CD4-positive, alpha-beta T cell treated with Interleukin-21 for 1 hour (primary cell): Measurements from ENCODE around the gene GKN1.

Experiments used
- DNase-seq: peaks from one replicate; pipeline ENCODE4 v3.0.0-alpha.2; 2020

Gene GKN1

DNA sequence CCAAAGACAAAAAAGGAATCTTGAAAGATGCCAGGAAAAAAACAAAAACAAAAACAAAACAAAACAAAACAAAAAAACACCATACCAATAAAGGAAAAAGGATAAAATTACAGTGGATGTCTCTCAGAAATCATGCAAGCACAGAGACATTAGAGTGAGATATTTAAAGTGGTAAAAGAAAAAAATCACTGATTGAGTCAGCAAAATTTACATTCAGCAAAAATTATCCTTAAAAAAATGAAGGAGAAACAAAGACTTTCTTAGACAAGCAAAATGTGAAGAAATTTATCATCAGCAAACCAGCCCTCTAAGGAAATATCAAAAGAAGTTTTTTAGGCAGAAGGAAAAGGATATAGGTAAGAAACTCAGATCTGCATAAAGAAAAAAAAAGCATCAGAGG is 10.2 kb upstream of the GKN1 start:
- DNase-seq, result no peak

DNA sequence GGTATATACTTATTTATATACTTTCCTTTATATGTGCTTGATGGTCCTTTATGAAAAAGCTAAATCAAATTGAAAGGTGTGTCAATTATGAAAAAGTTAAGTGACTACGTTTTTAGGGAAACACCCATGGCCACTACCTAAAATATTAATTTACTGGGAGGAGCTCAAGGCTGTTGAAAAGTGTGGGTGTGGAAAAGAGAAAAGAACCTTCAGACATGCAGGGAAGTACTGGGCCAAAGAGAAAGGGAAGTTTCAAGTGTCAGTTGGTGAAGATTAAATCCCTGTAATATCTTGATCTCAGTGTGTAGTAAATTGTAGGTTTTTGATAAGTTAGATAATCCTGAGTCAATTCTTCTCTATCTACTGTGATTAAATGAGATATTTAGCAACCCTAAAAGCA is 6.2 kb upstream of the GKN1 start:
- DNase-seq, result no peak

DNA sequence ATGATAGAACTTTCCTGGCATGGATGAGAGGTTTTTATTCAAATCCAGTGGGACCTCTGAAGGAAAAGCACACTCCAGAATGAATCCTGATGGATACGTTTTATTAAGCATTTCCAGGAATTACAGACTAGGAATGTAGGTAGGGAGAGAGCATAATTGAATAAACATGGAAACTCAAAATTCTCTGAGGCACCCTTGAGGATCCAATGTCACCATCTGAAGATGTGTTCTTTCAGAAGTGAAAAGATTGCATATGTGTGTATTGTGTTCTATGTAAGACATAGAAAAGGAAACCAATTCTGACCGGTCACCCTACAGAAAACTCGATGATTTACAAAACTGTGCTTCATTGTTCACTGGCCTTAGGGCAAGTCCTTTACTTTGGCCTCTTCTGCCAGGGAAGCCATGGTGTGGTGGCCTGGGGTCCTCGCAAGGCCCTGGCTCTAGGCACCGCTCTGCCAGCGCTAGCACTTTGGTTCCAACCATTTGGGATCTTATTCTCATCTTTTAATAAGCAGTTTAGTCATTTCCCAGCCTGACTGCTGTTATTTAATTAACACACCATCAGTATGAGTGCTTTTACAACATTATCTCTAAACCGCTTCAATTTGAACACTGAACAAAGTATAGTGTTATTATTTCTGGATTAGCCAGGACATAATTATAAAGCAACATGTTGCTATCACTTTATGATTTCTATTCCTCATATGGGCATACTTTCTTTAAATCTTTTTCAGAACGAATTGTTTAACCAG is 4.5 kb upstream of the GKN1 start:
- DNase-seq, result no peak

DNA sequence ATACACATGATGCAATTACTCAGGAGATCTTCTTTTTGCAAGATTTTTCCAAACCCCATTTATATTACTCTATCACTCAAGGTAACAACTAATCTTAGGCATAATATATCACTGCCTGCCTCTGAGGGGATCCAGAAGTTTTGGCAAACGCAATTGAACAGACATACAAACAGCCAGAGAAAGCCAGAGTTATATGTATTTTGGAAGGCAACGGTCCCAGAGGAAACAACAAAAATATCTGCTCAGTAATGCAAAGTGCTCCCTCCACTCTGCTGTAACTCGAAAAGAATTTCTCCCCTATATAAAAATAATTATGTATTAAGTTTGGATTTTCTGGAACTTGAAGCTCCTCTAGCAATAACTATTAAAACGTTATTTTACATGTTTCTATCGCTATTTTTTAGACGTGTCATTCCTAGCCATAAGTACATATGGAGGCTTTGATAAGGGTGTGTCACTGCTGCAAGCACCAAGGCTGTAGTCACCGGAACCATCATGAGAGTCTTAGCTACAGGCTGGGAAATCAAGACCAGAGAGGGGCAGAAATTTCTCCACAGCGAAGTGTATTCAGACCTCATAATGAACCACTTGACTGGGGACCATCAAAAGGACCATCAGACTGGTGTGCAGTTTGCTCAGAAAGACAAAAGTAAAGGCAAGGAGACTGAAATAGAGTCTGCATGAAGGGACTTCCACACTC is 3.7 kb upstream of the GKN1 start:
- DNase-seq, result no peak

DNA sequence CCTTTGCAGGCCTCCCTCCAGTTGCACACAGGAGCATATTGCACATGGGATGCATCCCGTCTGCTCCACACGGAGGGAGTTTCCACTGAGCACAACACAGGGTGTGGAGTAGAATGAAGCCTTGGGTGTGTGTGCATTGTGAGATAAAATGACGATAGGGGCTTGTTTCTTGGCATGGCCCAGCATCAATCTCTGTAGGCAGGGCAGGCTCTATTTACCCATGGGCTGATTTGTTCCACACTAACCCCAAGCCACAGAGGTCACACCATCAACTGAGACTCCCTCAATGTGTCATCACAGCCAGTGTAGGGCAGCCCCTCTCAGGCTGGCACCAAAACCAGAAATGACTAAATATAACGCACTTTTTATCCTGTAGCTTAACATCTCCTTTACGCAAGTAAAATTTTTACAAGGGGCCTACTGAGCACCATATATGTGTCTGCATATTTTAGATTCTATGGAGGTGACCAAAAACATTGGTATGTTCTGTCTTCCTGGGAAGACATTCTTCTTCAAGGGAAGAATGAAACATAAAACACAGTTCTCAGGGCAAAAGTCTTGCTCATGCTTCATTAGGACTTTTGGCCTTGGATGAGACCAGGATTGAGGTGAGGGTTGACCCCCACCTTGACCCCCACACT is 2.7 kb upstream of the GKN1 start:
- DNase-seq, result no peak

DNA sequence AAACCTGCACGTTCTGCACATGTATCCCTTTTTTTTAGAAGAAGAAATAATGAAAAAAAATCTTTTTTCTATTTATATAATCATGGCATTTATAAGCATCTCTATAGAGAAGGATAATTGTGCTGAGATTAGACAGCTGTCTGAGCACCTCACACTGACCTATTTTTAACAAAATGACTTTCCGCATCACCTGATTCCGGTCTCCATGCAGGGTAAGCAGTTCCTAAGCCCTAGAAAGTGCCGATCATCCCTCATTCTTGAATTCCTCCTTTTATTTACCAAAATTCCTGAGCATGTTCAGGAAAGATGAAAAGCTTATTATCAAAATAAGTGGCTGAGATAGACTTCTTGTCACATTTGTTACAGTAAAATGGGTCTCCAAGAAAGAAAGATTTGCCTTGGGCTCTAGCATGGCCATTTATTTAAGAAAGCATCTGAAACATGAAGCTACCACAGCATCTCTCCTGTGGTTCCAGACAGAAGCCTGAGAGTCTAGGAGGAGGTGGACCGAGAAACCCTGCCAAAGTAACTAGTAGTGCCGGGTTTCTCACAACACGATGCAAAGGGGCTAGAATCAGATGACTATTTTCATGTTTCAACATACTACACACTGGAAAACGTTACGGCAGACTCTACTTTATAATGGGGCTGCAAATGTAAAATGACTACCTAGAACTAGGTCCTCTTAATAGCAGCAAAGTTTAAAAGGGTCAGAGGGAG is 670 bp downstream of the GKN1 start:
- no peak for DNase-seq

DNA sequence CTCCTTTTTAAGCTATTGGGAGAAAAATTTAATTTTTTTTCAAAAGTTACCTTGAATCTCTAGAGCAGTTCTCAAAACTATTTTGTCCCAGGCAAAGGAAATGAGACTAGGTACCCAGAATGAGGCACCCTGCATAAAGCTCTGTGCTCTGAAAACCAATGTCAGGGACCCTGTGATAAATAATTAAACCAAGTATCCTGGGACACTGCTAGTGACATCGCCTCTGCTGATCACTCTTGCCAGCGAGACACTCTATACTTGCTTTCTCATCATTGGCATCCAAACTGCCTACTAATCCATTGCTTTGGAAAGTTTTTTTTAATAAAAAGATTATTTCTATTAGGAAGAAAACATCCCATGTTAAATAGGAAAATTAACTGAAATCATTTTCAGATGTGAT is 1.4 kb downstream of the GKN1 start:
- DNase-seq, result no peak

DNA sequence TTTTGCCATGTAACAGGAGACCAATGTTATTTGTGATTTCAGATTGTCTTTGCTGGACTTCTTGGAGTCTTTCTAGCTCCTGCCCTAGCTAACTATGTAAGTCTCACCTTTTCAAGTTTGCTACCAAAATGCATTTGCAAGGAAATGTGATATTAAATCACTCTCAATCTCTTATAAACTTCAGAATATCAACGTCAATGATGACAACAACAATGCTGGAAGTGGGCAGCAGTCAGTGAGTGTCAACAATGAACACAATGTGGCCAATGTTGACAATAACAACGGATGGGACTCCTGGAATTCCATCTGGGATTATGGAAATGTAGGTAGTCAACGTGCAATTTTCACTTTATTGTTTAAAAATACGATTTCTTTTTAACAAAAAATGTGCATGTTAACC is 3.0 kb downstream of the GKN1 start:
- DNase-seq, result no peak

DNA sequence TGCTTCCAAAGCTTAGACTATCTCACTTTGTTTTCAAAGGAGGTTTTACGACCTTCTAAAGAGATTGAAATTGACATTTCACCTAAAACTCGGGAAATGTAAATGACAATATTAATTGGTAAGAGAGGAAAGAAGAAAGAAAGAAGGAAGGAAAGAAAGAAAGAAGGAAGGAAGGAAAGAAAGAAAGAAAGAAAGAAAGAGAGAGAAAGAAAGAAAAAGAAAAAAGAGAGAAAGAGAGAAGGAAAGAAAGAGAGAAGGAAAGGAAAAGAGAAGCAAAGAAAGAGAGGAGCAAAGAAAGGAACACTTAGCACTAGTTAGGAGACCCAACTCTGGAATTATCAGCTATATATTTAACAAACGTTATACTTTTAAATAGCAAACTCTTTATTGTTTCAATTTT is 3.7 kb downstream of the GKN1 start:
- no peak for DNase-seq

DNA sequence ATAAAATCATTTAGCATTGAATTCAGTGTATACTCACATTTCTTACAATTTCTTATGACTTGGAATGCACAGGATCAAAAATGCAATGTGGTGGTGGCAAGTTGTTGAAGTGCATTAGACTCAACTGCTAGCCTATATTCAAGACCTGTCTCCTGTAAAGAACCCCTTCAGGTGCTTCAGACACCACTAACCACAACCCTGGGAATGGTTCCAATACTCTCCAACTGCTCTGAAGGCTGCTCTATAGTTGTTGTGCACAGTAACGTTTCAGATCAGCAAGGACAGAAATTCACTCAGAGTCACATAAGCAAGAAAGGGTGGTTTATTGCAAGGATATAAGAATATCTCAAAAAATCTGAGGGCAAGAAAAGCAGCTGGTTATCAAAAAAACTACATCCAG is 6.5 kb downstream of the GKN1 start:
- no peak for DNase-seq

DNA sequence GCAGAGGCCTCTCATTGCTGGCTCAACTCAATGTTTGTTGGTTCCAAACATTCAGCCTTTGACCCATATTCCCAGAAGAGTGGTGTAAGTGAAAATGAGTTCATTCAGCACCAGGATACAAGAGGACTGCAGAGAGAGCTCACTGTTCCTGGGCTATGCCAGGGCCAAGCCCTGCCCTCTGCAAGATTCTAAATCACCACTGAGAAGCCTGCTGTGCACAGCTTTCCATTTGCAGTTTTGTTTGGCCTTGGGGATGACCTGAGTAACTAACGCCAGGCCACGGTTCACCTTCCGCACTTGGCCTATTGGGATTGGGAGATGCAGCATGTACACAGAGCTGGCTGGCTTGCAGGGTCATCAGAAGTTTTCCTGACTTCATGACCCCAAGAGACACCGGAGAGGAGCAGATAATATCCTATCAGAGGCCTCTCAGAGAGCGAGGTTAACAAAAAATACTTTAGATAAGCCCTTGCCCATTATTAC is 12.6 kb downstream of the GKN1 start:
- no peak for DNase-seq

DNA sequence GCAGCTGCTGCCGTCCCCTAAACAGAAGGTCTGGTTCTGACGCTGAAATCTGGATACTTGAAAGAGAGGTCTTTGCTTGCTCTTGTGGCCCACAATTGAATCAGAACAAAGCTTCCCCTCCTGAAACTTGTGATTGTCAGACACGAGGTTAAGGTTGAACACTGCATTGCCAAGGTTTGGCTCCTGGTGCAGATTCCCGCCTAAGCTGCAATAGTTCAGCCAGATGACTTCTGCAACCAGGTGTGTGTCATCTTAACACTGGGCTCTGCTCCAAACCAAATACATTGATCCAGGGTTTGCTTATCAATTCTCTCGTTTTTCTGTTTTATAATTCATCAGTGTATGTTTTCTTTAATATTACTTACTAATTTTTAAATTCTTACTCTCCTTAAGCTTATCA is 14.6 kb downstream of the GKN1 start:
- DNase-seq, result no peak

DNA sequence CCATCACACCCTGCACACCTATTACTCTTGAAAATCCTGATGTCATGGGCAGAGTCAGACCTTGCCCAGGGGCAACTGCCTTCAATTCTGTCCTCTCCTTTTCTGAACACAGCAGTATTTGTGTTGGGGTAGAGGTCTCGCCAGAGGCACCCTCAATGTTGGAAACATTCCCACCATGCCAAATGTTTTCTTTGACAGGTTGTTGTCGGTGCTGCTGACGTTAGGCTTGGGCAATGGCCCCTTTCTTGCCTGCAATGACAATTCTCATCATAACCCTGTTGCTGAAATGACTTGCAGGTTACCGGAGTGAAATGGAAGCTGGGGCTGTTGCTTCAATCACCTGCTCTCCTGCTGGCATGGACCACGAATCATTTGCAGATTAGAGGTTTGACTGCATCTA is 17.9 kb downstream of the GKN1 start:
- no peak for DNase-seq

DNA sequence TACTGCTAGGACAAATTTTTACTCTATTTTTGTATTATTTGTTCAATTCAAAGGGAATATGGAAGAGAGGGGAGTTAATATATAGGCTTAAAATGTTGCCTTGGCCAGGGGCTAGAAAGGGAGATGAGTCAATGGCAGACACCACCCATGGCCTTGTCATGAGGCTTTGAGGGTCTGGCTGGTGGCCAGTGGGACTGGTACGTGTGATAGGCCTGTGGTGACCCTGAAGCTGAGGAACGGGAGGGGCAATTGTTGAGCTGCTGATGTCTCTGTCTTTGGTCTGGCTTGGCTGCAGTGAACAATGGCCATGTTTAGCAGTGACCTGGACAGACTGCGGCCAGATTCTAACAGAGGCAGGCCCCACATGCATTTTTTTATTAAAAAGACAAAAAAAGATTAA is 18.5 kb downstream of the GKN1 start:
- no peak for DNase-seq

DNA sequence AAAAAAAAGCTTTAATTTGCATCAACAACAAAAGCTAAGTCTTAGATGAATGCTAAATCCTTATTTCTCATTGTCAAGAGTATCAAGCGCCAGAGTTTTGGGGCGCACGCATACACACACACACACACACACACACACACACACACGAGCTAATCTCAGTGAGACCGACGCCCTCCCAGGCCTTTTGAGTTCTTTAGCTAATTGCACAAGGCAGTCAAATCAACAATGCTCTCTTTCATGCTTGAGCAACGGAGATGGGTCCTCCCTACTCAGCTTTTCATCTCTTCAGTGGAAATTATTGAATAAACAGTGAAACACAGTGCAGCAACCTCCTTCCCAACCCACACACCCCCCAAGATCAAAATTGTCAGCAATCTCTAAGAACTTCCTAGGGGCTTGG is 19.2 kb downstream of the GKN1 start:
- DNase-seq, result no peak

DNA sequence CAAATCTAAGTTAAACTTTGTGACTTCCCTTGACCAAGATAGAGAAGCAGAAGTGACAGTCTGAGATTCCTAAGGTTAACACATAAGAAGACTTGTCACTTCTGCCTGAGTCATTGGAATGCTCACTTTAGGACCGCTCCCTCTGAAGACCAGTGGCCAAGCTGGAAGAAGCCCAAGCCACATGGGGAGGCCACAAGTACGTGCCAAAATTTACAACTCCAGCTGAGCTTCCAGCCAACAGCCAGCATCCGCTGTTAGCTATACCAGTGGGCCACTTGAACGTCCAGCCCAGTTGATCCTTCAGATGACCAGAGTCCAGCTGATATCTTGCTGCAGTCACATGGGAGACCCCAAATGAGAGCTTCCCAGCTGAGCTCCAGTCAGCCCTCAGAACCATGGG is 20.4 kb downstream of the GKN1 start:
- DNase-seq, result no peak

DNA sequence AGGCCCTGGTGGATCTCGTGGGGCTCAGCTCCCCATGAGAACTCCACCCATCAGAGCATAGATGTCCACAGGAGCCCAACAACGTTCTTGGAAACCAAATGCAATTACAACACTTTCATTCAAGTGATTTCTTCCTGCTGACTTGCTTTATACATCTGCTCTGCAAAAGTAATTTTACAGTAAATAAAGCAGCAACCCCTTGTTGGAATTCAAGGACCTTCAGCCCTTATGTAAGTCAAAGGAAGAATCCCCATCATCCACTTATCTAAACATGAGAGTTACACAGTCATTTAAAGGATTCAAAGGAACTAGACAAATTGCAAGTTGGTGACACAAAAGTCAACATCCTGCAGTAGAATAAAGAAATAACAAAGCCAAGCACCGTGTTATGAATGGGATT is 21.5 kb downstream of the GKN1 start:
- DNase-seq, result no peak

DNA sequence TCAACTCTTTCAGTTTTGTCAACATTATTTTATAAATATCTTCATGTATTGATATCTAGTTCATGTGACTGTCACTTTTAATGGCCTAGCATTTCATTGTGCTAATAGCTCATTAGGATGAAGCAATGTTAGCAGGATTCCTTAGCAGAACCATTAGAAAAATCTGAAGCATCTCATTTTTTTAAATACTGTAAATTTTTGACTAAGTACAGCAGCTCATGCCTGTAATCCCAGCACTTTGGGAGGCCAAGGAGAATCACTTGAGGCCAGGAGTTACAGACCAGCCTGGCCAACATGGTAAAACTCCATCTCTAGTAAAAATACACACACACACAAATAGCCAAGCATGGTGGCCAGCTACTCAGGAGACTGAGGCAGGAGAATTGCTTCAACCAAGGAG is 23.0 kb downstream of the GKN1 start:
- DNase-seq, result no peak

DNA sequence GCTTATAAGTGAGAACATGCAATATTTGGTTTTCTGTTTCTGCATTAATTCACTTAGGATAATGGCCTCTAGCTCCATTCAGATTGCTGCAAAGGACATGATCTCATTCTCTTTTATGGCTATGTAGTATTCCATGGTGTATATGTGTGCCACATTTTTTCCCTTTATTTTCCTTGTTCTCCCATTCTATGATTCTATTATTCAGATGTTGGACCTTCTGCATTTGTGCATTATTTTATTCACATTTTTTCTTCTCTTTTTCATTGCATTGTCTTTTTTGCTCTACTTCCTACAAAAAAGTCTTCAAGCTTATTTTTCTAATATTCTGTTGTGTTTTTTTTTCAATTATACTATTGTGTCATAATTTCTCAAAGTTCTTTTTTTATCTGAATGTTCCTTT is 27.4 kb downstream of the GKN1 start:
- DNase-seq, result no peak

DNA sequence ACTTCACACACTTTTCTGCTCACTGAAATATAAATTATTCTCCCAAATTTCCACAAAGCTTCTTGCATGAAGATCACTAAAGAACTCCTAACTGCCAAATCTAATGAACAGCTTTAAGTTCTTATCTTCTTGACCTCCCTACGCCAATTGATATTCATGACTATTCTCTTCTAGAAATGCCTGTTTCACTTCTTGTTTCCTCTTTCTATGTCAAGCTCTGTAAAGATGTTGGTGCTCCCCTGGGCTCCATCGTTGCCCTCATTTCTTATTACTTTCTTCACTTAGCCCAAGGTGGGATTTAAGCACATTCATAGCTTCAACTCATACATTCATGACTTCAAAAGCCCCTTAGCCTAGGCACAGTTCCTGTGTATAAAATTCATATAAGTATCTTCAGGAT is 29.3 kb downstream of the GKN1 start:
- no peak for DNase-seq

DNA sequence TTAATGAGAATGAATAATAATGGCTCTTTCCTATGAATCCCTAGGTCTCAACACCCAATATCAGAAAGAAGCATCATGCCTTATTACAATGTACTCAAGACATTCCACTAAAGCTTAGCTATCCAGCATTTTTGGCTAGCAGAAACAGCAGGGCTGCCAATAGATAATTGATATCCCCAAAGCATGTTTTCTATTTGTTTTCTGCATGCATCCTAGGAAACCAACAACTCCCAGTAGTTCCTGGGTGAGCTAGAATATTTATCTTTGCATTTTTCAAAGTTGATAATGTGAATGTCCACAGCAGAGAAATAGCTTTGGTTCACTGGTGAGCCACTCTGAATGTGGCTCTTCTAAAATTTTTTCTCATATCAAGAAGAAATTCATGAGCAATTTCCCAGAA is 32.7 kb downstream of the GKN1 start:
- DNase-seq, result no peak

DNA sequence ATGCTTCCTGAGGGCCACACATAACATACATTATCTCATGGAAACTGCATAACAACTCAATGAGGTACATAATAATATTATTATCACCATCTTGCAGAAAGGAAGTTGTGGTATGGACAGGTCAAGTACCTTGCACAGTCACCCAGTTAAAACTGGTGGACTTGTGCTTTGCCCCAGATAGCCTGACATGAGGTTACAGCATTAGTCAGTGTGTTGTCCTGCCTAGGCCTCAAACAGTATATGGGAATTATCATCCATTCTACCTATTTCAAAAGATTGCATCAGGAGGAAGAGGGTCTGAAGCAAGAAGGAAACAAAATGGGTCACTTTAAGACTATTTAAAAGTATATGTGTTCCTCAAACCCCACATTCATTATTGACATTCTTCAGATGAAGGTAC is 33.2 kb downstream of the GKN1 start:
- no peak for DNase-seq

DNA sequence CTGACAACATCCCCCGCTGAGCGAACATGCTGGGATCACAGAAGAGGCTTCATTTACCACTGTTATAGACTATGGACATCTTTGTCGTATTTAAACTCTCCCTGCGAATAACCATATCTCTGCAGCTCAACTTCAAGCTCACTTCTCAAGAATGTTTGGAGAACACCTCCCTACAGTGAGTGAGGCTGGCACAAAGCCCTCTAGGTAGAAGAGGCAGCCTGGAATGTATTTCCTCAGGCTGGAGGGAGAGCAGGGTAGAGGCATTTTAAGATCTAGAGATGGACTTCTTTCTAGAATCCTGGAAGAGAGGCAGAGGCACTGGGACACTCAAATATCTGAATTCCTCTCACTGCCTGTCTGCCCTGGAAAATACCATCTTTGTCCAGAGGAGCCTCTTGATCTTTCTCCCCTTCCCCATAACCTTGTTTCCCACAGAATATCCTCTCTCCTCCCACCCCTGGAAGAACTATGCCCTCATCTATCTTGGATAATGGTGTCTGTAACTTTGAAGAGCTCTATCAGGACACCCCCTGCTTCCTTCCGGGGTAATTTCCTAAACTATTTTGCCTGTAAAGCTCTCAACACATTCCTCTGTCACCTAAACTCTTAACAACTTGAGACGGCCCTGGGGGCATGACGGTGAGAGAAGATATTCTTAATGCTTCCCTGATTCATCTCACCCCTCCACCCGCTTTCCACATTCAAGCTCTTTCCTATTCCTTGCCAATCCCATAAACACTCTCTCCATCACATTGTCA is 36.2 kb downstream of the GKN1 start:
- DNase-seq, result no peak
